ENCODE data around the gene IFRD1. TPM values are rescaled to one million over a fixed set of nuclear protein-coding genes. Genes with fewer than 3 reads are reported as not detected.

IFRD1 gene
- total RNA-seq, 1 experiment from 2014 or later, result 67.8 TPM

DNA sequence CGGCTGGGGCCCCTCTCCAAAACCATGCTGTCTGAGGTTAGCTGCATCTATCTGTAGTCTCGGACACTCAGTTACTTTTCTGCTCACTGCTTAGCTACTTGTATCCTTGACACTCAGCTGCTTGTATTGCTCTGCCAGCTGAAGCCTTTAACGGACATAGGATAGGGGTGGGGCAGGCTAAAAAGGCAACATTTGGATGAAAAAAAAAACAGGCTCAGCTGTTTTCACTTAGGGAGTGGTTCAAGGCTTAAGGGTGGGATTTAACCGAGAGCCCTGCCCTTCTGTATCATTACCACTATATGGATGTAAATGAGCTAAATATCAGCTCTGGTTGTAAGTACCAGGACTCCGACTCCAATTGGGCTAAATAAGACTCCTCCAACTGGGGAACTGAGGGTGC lies 59.1 kb downstream of the IFRD1 start:
- no peak overlapping the region for H2BK12ac ChIP-seq (ENCODE audit: insufficient read length, low read depth, low read length)
- no peaks in the 10 kb centered on the region for H3K27me3 ChIP-seq (ENCODE audit: insufficient read depth, low read length)
- no peak overlapping the region for H2AK5ac ChIP-seq (ENCODE audit: insufficient read length, low read length)
- H3K18ac ChIP-seq (ENCODE audit: insufficient read length, low read depth, low read length), result no peak overlapping the region
- no peak overlapping the region for H3K4me2 ChIP-seq (ENCODE audit: insufficient read depth, insufficient read length, low read length)
- H3K79me2 ChIP-seq (ENCODE audit: insufficient read depth, low read length), result no peaks in the 10 kb centered on the region
- no peaks in the 10 kb centered on the region for H3K36me3 Mint-ChIP-seq (ENCODE audit: insufficient read depth in 1 of 3, low read depth in 3 of 3)
- H2AFZ ChIP-seq (ENCODE audit: low read length), result no peak overlapping the region
- H3T11ph ChIP-seq (ENCODE audit: low read length), result no peak overlapping the region
- H2BK20ac ChIP-seq (ENCODE audit: low read depth, low read length, poor library complexity, severe bottlenecking), result no peak overlapping the region
- H3K56ac ChIP-seq (ENCODE audit: insufficient read length, low read depth, low read length), result no peak overlapping the region
- no CpG with 5 or more reads among the region's 5 CpGs for WGBS (ENCODE audit: extremely low coverage, insufficient read length, low lambda C conversion rate)
- no peak overlapping the region for H4K91ac ChIP-seq (ENCODE audit: insufficient read length, low read depth, low read length)
- no peaks in the 10 kb centered on the region for H3K4me1 ChIP-seq (ENCODE audit: insufficient read depth, low read length)
- no peaks in the 10 kb centered on the region for H3K79me1 ChIP-seq (ENCODE audit: insufficient read depth, low read depth, low read length, poor library complexity, severe bottlenecking)
- no peak overlapping the region for H3K4me3 Mint-ChIP-seq
- no peaks in the 10 kb centered on the region for H3K9me3 Mint-ChIP-seq
- H4K5ac ChIP-seq (ENCODE audit: insufficient read length, low read depth, low read length), result no peak overlapping the region
- no peak overlapping the region for H4K8ac ChIP-seq (replicated peaks; ENCODE audit: insufficient read length, low read depth, low read length)
- DNase-seq, result no peak
- no peaks in the 10 kb centered on the region for H3K9me3 ChIP-seq (ENCODE audit: control insufficient read depth, low read depth, low read length)
- no peaks in the 10 kb centered on the region for H4K20me1 ChIP-seq (ENCODE audit: control insufficient read depth, insufficient read depth, insufficient read length)
- H2BK15ac ChIP-seq (ENCODE audit: low read depth, low read length), result no peak overlapping the region
- H3K23ac ChIP-seq (ENCODE audit: insufficient read length, low read depth, low read length), result no peak overlapping the region
- no peak overlapping the region for H3K9ac ChIP-seq (ENCODE audit: extremely low read depth, insufficient read length, low read length)
- no peaks in the 10 kb centered on the region for H3K23me2 ChIP-seq (ENCODE audit: insufficient read length, low read depth, low read length, poor library complexity, severe bottlenecking)
- no peaks in the 10 kb centered on the region; the same call in none of the 2 replicates for H3K27me3 Mint-ChIP-seq (ENCODE audit: low read depth)
- TF ChIP-seq, protein P1, sequence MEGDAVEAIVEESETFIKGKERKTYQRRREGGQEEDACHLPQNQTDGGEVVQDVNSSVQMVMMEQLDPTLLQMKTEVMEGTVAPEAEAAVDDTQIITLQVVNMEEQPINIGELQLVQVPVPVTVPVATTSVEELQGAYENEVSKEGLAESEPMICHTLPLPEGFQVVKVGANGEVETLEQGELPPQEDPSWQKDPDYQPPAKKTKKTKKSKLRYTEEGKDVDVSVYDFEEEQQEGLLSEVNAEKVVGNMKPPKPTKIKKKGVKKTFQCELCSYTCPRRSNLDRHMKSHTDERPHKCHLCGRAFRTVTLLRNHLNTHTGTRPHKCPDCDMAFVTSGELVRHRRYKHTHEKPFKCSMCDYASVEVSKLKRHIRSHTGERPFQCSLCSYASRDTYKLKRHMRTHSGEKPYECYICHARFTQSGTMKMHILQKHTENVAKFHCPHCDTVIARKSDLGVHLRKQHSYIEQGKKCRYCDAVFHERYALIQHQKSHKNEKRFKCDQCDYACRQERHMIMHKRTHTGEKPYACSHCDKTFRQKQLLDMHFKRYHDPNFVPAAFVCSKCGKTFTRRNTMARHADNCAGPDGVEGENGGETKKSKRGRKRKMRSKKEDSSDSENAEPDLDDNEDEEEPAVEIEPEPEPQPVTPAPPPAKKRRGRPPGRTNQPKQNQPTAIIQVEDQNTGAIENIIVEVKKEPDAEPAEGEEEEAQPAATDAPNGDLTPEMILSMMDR (conservative IDR thresholded peaks at IDR 0.05), result no peak
- no peak overlapping the region for H3K14ac ChIP-seq (ENCODE audit: insufficient read depth, low read length)
- H3K4me1 Mint-ChIP-seq, result no peaks in the 10 kb centered on the region
- H3K27ac ChIP-seq (ENCODE audit: insufficient read length, low read depth, low read length), result no peak overlapping the region
- H2BK5ac ChIP-seq (ENCODE audit: insufficient read length, low read length), result no peak overlapping the region
- no peak overlapping the region for H2BK120ac ChIP-seq (ENCODE audit: low read depth, low read length, poor library complexity, severe bottlenecking)
- H3K27ac Mint-ChIP-seq, result no peak overlapping the region
- H3K4ac ChIP-seq (ENCODE audit: low read depth, low read length), result no peak overlapping the region
